Fibroblast of skin of left quadriceps (primary cell): ENCODE measurements around the gene RAB34.
"Not testable (repeated sequence)": the region's sequence is repeated elsewhere in the genome, so short reads cannot be mapped to it uniquely, and the experiment has no call there.

Experiments
- DNase-seq, 2 experiments: peaks; one replicate each; pipeline ENCODE4 v3.0.0-alpha.2; 2013; ENCODE audit warnings: low read depth in 2 of 2

The RAB34 gene

GRCh38 chr17:28728364-28729200, 10.9 kb upstream of the RAB34 start, which contains the start of gene NEK8:
Gene NEK8 (plus strand): TSS chr17:28728788. CDS start chr17:28728814, 26 bp downstream.
- peak; percentile 77 for DNase-seq

GRCh38 chr17:28726627-28727491, 9.2 kb upstream of the RAB34 start:
- DNase-seq: peak; percentile 85 to 88

- no peak for DNase-seq
These were observed 8.6 kb upstream of the RAB34 start, which contains the start of gene TLCD1 for GRCh38 chr17:28726226-28726626. Gene TLCD1 (minus strand): TSS chr17:28726233. CDS start chr17:28726097, 136 bp downstream.

GRCh38 chr17:28725660-28726225, 8.1 kb upstream of the RAB34 start:
- no peak for DNase-seq

- no peak for DNase-seq
These were observed 7.5 kb upstream of the RAB34 start for GRCh38 chr17:28725166-28725659.

- DNase-seq: no peak
These were observed 7.0 kb upstream of the RAB34 start for GRCh38 chr17:28724500-28725165.

- not testable (repeated sequence) for DNase-seq
These were observed 6.3 kb upstream of the RAB34 start for GRCh38 chr17:28723836-28724499.

- no peak for DNase-seq
These were observed 5.6 kb upstream of the RAB34 start for GRCh38 chr17:28723159-28723835.

- DNase-seq: no peak
These were observed 4.9 kb upstream of the RAB34 start for GRCh38 chr17:28722417-28723158.

- DNase-seq: not testable (repeated sequence)
These were observed 3.3 kb upstream of the RAB34 start for GRCh38 chr17:28720997-28721329.

GRCh38 chr17:28720247-28720996, 2.8 kb upstream of the RAB34 start:
- DNase-seq: no peak

GRCh38 chr17:28719021-28719433, 1.4 kb upstream of the RAB34 start:
- no peak for DNase-seq

GRCh38 chr17:28718333-28719020, 809 bp upstream of the RAB34 start:
- DNase-seq: no peak

- DNase-seq: no peak
These were observed 709 bp downstream of the RAB34 start for GRCh38 chr17:28716740-28717577.

- no peak for DNase-seq
These were observed 2.5 kb downstream of the RAB34 start for GRCh38 chr17:28715217-28715616.

- no peak for DNase-seq
These were observed 3.4 kb downstream of the RAB34 start for GRCh38 chr17:28714281-28714680.

- DNase-seq: no peak
These were observed 4.8 kb downstream of the RAB34 start for GRCh38 chr17:28712705-28713415.
